HG03139 (cell line): ENCODE data around the gene FGF6.

Source experiments
- ATAC-seq: cut with Tn5 transposase; IDR thresholded peaks from one replicate; pipeline ENCODE4 v1.9.1; 2021; ENCODE audit not compliant: unreplicated experiment

The FGF6 gene

GRCh38 chr12:4448371-4448940 lies 2.8 kb upstream of the FGF6 start:
- ATAC-seq, result no peak

- no peak for ATAC-seq
These were observed 1.5 kb upstream of the FGF6 start for GRCh38 chr12:4447151-4447550.

- ATAC-seq, result no peak
These were observed 720 bp upstream of the FGF6 start for GRCh38 chr12:4446335-4446734.

GRCh38 chr12:4444031-4444430 lies 1.6 kb downstream of the FGF6 start:
- ATAC-seq, result no peak

GRCh38 chr12:4443616-4444015 lies 2.0 kb downstream of the FGF6 start:
- no peak for ATAC-seq

- ATAC-seq, result no peak
These were observed 4.0 kb downstream of the FGF6 start for GRCh38 chr12:4441355-4442335.

- ATAC-seq, result no peak
These were observed 5.3 kb downstream of the FGF6 start for GRCh38 chr12:4440187-4440941.

- no peak for ATAC-seq
These were observed 5.9 kb downstream of the FGF6 start for GRCh38 chr12:4439736-4440135.

- no peak for ATAC-seq
These were observed 6.6 kb downstream of the FGF6 start for GRCh38 chr12:4438834-4439596.

GRCh38 chr12:4435537-4435936 lies 10.1 kb downstream of the FGF6 start:
- ATAC-seq, result no peak

GRCh38 chr12:4434706-4435425 lies 10.7 kb downstream of the FGF6 start:
- no peak for ATAC-seq

GRCh38 chr12:4434301-4434700 lies 11.3 kb downstream of the FGF6 start:
- no peak for ATAC-seq

GRCh38 chr12:4433745-4434058 lies 11.9 kb downstream of the FGF6 start:
- ATAC-seq, result no peak

GRCh38 chr12:4432878-4433744 lies 12.5 kb downstream of the FGF6 start:
- no peak for ATAC-seq

GRCh38 chr12:4431866-4432265 lies 13.7 kb downstream of the FGF6 start:
- no peak for ATAC-seq

- ATAC-seq, result no peak
These were observed 14.2 kb downstream of the FGF6 start for GRCh38 chr12:4431436-4431835.

- ATAC-seq, result no peak
These were observed 21.2 kb downstream of the FGF6 start for GRCh38 chr12:4424422-4424821.

- no peak for ATAC-seq
These were observed 22.0 kb downstream of the FGF6 start for GRCh38 chr12:4423528-4424195.

- ATAC-seq, result no peak
These were observed 22.6 kb downstream of the FGF6 start for GRCh38 chr12:4422985-4423384.
